Hematopoietic multipotent progenitor cell treated with erythropoietin and hydrocortisone succinate and interleukin-3 and kit ligand, for 6 days (in vitro differentiated cells): ENCODE measurements around the gene RPGRIP1L.
A peak's percentile ranks its signal among the peaks of the same experiment; 100 is the strongest.

Experiments used
- DNase-seq: peaks from one replicate; pipeline ENCODE4 v3.0.0-alpha.2; 2015

Gene RPGRIP1L

DNA sequence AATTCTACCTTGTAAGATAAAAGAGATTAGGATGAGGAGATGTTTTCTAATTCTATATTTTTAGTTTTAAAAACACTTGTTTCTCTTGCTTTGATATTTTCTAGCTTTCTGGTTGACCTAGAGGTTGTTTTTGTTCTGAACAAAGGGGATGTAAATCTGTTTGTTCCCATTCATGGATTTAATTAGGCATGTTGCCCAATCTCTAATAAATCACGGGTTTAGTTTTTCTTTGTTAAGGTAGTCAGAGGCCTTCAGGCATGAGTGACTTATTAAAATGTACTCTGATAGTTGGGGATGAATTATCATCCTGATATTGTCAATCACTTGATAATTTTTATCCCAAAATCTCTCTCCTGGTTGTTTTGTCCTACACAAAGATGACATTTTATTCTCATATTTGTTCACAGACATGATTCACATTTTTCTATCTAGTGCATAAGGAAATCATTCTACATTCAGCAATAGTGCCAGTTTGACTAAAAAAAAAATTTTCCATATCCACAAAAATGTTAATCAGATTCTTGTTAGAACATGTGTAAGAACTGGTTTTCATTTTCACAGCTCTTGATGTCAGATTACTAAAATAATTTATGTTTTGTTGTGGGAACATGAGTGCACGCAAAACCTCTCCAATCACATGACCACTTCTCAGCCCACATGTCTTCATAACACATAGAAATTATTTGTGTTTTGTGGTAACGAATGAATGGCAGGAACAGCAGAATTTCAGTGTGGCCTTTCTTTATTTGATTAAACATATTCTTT is 105.0 kb downstream of the RPGRIP1L start:
- DNase-seq: no peak

DNA sequence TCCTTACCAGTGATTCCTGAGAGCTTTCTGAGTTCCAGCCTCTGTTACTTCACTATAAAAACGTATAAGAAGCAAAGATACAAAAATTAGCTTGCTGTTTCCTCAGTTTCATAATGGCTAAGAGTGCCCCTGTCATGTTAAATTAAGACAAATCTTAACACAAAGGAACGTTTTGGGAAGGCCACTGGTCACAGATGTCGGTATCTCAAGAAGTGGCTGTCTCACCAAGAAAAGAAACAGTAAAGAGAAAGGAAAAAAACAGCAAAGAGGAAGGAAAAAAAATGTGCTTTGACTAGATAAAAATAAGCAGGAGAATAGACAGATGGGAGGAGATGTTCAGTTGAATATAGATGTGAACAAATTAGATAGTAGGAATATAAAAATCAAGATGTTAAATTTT is 105.9 kb downstream of the RPGRIP1L start:
- DNase-seq: peak; percentile 5

DNA sequence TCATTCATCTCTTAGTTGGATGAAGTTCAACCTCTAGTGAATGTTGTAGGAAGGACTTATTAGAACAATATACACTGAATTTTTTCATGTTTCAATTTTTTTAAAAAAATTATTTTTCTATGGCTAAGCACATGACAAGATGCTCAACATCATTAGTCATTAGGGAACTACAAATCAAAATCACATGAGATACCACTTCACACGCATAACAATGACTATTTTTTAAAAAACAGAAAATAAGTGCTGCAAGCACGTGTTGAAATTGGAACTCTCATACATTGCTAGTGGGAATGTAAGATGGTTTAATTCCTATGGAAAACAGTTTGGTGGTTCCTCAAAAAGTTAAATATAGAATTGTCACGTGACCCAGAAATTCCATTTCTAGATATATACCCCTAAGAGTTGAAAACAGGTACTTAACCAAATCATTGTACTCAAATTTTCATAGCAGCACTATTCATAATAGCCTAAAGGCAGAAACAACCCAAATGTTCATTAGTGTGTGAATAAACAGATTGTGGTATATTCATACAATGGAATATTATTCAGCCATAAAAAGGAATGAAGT is 115.5 kb downstream of the RPGRIP1L start:
- no peak for DNase-seq

DNA sequence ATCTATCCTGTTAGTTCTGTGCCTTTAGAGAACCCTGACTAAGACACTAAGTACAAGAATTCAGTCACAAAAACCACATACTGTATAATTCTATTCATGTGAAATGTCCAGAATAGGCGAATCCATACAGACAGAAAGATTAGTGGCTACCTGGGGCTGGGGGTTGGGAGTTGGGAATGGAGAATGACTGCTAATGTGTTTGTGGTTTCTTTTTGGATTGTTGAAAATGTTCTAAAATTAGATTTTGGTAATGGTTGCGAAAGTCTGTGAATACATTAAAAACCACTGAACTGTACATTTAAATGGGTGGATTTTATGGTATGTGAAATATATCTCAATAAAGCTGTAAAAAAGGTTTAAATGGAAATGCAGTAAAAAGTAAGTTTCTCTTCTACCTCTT is 120.3 kb downstream of the RPGRIP1L start:
- no peak for DNase-seq

DNA sequence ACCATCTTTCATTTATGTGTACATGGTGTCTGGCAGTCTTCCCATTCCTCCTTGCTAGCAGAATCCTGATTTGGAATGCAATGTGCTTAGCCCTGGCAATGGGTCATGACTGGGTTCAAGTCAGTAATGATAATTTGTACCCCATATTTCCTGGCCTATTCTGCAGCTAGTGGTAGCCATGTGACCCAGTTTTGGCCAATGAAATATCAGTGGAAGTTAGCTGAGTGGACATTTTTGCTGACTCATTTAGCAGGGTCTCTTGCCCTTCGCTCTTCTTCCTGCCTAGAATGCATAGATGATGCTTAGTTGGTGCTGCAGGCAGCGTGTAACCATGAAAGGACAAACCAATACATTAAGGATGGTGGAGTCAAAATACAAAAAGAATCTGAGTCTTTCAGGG is 121.9 kb downstream of the RPGRIP1L start:
- no peak for DNase-seq

DNA sequence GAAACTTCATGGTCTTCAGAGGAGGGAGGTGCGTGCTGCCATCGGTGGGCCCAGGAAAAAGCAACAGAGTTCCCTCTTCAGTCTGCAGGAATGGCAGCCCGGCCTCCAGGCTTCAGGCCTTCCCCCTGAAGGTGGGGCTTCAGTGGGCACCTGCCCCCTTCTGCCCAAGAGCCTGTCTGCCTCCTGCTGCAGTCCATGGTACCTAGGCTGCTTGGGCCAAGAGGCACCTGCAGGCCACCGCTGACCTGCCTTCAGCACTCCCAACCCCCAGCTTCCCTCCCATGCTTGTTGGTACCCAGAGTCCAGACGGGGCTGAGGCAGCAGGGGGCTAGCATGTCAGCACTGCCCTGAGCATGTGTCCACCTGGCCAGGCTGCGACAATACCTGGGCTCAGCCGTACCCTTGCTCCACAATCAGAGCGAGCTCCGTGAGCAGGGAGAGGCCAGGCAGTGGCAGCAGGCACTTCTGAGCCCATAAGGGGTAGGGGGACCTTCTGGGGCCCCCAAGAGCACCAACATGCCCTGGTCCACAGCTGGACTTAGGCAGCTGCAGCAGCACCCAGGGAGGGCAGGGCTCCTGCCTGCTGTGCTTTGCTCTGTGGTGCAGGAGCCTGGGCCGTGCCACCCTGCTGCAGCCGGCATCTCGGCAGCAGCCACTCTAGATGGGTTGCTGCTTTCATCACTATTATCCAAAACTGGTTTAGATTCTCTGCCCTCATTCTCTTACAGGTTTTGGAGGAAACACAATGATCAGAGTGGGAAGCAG is 123.4 kb downstream of the RPGRIP1L start:
- no peak for DNase-seq

DNA sequence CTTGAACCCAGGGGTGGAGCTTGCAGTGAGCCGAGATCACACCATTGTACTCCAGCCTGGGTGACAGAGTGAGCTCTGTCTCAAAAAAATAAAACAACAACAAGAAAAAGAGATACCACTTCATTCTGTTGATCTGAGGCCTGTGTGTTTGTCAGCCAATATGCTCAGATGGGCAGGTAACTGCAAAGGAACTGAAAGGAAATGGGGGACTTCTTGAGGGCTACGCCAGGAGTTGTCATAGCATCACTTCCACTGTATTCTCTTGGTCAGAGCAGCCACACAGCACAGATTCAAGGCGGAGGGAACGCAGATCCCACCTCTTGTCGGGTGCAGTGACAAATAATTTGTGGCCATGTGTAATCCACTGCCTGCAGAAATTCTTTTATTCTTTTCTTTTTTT is 126.8 kb downstream of the RPGRIP1L start:
- no peak for DNase-seq

DNA sequence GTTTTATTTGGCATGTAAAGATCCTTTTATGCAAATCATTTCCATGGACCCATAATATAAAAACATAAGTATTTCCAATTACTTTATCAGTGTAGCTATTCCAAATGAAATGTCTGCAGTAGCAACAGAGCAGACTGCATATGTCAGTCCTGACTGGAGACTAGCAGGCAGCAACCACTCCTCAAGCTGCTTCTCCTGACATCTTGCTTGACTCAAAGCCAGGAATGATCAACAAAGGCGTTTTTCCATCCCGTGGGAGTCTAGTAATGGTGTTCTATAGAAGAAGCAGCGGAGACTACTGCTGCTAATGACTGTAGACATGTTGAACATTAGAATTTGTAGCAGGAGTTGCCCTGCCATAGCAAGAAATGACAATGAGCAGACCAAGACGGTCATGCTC is 127.4 kb downstream of the RPGRIP1L start:
- DNase-seq: no peak

DNA sequence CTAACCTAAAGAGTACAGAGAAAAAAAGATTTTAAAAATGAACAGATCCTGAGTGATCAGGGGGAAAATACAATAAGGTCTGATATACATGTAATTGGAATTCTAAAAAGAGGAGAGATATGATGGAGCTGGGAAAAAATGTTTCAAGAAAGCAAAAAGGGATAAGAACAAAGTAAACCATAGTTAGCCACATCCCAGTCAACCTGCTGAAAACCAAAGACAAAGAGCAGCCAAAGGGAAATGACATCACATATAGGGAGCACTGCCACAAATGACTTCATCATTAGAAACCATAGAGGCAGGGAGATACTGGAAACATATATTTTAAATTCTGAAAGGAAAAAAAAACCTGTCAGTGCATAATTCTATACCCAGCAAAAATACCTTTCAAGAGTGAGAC is 131.9 kb downstream of the RPGRIP1L start:
- DNase-seq: no peak

DNA sequence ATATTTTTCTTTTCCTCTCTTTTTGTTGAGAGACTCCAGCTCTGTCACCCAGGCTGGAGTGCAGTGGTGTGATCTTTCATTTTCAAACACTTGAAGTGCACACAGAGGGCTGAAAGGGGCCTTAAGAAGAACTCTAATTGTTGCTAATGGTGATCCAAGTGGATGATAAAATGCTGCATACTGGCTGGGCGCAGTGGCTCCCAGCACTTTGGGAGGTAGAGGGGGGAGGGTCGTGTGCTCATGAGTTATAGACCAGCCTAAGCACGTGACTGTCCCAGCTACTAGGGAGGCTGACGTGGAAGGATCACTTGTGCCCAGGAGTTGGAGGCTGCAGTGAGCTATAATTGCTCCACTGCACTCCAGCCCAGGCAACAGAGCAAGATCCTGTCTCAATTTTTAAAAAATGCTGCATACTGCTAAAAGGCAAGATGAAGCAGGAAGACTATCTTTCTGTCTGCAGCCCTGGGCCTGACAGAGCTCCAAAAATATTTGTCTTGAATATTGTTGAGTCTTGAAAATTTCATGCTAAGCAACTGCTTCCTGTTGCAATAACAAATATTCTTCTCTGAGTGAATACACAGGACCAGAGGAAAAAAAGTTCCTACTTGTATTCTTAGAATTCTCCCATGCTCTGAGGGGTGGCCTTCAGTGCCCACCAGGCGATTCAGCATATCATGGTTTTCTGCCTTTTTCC is 137.0 kb downstream of the RPGRIP1L start:
- DNase-seq: no peak

DNA sequence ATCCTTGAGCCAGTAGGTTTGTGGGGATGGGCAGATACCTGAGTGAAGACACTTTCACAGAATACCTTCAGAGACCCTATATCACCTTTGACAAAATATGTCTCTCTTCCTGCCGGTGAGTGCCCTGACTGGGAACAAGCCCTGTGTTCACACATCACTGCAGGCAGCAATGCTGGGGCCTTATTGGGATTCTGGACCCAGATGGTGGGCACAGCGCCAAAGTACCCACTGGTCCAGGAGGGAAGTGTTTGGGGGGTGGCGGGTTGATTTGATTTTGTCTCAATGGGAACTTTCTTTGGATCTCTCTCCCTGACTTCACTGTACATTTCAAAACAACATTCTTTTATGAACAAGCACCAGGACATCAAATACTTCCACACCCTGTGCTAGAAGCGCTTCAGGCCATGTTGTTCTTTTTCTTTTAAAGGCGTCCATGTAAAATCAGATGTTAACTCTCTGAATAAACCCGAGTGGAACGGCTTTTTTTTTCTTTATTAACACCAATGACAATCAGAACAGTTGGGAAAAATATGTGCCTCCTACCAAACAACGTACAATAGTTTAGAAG is 138.3 kb downstream of the RPGRIP1L start:
- DNase-seq: no peak

DNA sequence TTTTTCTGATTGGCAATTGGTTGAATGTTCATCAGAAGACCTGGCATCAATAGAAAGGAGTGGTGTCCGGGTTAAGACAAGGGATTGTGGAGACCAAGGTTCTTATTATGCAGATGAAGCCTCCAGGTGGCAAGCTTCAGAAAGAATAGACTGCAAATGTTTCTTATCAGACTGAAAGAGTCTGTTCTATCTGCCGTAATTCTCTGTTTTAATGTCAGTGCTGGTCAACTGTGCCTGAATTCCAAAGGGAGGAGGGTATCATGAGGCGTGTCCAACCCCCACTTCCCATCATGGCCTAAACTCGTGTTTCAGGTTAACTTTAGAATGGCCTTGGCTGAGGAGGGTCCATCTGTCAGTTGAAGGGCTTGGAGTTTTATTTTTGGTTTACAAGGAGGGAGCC is 140.2 kb downstream of the RPGRIP1L start:
- no peak for DNase-seq

DNA sequence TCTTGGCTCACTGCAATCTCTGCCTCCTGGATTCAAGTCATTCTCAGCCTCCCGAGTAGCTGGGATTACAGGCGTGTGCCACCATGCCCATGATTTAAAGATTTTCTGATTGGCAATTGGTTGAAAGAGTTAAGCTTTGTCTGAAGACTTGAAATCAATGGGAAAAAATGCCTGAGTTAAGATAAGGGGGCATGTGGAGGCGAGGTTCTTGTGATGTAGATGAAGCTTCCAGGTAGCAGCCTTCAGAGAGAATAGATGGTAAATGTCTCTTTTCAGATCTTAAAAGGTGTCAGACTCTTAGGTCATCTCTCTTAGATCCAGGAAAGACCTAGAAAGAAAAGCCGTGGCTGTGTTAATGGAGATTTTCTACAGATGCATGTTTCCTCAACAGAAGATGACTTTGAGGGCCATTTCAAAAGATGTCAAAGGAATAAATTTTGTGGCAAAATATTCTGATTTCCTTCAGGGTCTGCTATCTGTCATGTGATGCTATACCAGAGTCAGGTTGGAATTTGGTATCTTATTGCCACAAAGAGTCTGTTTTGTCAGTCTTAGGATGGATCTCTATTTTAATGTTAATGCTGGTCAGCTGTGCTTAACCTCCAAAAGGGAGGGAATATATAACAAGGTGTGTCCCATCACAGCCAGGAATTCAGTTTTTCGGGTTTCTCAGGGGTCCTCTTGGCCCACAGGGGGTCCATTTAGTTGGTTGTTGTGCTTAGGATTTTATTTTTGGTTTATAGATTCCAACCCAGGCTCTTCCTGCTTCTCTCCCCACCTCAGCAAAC is 142.4 kb downstream of the RPGRIP1L start:
- no peak for DNase-seq

DNA sequence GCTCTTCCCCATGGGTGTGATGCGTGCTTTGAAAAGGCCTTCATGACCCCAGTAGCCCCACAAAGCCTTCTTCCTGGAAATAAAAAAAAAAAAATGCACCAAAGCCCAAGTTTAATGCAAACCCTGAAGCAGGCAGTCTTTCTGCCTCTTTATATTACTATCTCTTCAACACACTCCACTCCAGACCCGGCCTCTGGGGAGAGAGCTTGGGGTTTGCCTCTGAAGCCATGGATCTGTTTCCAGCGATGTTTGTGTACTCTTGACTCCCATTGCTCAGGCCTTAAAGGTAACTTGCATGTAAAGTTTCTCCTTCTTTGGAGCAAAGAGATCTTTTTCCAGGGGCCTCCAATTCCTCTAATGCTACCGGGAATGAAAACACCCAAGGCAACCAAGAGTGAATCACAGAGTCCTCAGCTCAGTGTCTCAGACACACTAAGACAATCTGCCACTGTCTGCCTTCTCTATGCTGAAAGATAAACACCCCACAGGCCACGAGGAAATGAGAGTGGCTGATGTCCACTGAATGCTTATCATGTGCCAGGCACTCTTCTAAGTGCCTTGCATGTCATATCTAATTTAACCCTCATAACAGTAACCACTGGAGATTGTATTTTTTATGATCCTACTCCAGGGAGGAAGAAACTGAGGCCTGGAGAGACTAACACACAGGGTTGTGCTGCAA is 144.2 kb downstream of the RPGRIP1L start:
- peak; percentile 16 for DNase-seq

DNA sequence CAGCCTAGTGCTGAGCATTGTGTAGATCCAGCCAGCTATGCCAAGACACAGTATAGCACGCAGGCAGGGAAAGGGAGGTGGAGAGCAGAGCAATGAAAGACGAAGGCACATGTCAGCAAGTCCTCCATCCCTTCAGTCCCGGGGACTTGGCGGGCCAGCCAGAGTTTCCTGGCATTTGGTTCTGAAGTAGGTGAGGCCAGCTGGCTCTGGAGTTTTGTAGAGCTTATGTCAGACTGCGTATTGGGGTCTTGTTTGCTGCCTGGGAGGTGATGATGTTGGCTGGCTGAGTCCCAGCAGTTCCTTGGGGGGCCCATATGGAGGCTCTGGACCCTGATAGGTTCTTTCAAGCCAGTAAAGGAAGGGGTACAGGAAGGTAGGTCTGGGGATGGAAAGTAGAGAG is 144.9 kb downstream of the RPGRIP1L start:
- no peak for DNase-seq

DNA sequence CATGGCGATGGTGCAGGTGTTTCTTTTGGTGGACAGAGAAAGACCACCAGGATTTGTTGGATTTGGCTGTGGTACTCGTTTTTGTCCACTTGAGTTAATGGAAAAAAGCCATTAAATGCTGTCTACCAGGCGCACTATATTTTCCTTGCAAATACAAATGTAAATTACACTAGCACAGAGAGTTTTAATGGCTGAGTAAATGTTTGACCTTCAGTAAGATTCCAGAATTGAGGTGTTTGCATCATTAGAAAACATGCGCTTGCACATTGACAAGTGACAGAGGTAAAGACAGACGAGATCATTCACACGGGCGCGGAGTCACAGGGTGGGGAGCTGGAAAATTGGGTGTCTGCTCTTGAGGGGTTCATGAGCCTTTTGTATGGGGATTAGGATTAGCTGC is 147.1 kb downstream of the RPGRIP1L start:
- no peak for DNase-seq

DNA sequence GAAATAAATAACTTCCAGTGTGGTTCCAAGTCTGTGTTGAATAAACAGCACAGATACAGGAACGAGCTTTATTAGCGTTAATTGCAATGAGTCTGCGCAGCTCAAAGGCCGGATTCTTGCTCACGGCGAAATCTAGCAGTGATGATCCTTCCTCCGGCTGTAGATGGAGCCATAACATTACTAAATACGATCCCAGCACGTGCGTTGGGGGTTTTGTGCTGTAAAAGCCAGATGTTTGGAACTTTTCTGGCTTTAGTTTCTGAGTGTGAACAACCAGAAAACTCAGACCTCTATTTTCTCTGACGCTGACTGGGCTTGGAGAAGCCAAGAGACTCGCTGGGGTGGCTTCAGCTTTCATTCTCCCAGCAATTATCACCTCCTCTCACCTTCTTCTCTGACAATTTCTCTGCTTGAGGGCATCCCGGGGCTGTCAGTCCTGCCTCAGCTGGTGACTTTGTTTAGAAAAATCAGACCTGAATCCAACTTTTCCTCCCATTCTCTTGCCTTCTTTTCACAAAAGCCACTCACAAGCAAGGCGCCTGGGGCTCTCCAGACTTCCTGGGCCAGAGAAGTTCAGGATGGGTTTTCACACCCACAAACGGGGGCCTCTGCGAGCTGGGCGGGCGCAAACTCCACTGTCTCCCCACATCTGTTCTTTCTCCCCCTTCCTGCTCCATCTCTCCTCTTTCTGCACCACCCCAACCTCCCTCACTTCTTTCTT is 153.5 kb downstream of the RPGRIP1L start:
- DNase-seq: peak; percentile 81
